ENCODE measurements around the gene TLL2. TPM values are rescaled to one million over a fixed set of nuclear protein-coding genes. Genes with fewer than 3 reads are reported as not detected.

Gene TLL2
- total RNA-seq, 1 donor from 2014 or later, result 2.8 TPM

GRCh38 chr10:96378741-96379140 lies 135.0 kb downstream of the TLL2 start:
- no peaks in the 10 kb centered on the region for H3K27me3 ChIP-seq (ENCODE audit: control insufficient read depth, insufficient read depth, low read length)
- no peaks in the 10 kb centered on the region for H3K36me3 ChIP-seq (ENCODE audit: control insufficient read depth, insufficient read depth, low read length)
- no peak for TF ChIP-seq CTCF (IDR thresholded peaks at IDR 0.05; ENCODE audit: insufficient read depth, low read length, poor library complexity, severe bottlenecking)
- no peak for DNase-seq (ENCODE audit: low read depth)
- no peak overlapping the region for H3K4me3 ChIP-seq (ENCODE audit: low read depth, low read length)

- DNase-seq (ENCODE audit: low read depth), result no peak
- Histone ChIP-seq H3K4me3 (ENCODE audit: low read depth, low read length) (no peak overlapping the region), H3K27me3 (ENCODE audit: control insufficient read depth, insufficient read depth, low read length) (no peaks in the 10 kb centered on the region), H3K36me3 (ENCODE audit: control insufficient read depth, insufficient read depth, low read length) (no peaks in the 10 kb centered on the region)
- TF ChIP-seq CTCF (IDR thresholded peaks at IDR 0.05; ENCODE audit: insufficient read depth, low read length, poor library complexity, severe bottlenecking), result no peak
Measured at GRCh38 chr10:96377816-96378294, 135.9 kb downstream of the TLL2 start.

GRCh38 chr10:96376483-96376882 lies 137.2 kb downstream of the TLL2 start:
- no peak for TF ChIP-seq CTCF (IDR thresholded peaks at IDR 0.05; ENCODE audit: insufficient read depth, low read length, poor library complexity, severe bottlenecking)
- DNase-seq (ENCODE audit: low read depth), result no peak
- H3K27me3 ChIP-seq (ENCODE audit: control insufficient read depth, insufficient read depth, low read length), result no peaks in the 10 kb centered on the region
- no peak overlapping the region for H3K4me3 ChIP-seq (ENCODE audit: low read depth, low read length)
- no peaks in the 10 kb centered on the region for H3K36me3 ChIP-seq (ENCODE audit: control insufficient read depth, insufficient read depth, low read length)

- H3K36me3 ChIP-seq (ENCODE audit: control insufficient read depth, insufficient read depth, low read length), result no peaks in the 10 kb centered on the region
- peak; percentile 44 for DNase-seq (ENCODE audit: low read depth)
- peak; percentile 98 for TF ChIP-seq CTCF (IDR thresholded peaks at IDR 0.05; ENCODE audit: insufficient read depth, low read length, poor library complexity, severe bottlenecking)
- H3K27me3 ChIP-seq (ENCODE audit: control insufficient read depth, insufficient read depth, low read length), result no peaks in the 10 kb centered on the region
- peak overlapping the region; percentile 38 for H3K4me3 ChIP-seq (ENCODE audit: low read depth, low read length)
Measured at GRCh38 chr10:96374985-96375830, 138.5 kb downstream of the TLL2 start.

GRCh38 chr10:96374639-96374984 lies 139.1 kb downstream of the TLL2 start:
- no peak for TF ChIP-seq CTCF (IDR thresholded peaks at IDR 0.05; ENCODE audit: insufficient read depth, low read length, poor library complexity, severe bottlenecking)
- Histone ChIP-seq H3K27me3 (ENCODE audit: control insufficient read depth, insufficient read depth, low read length) (no peaks in the 10 kb centered on the region), H3K36me3 (ENCODE audit: control insufficient read depth, insufficient read depth, low read length) (no peaks in the 10 kb centered on the region), H3K4me3 (ENCODE audit: low read depth, low read length) (no peak overlapping the region)
- DNase-seq (ENCODE audit: low read depth), result no peak

GRCh38 chr10:96374004-96374403 lies 139.7 kb downstream of the TLL2 start:
- Histone ChIP-seq H3K27me3 (ENCODE audit: control insufficient read depth, insufficient read depth, low read length) (no peaks in the 10 kb centered on the region), H3K4me3 (ENCODE audit: low read depth, low read length) (no peak overlapping the region), H3K36me3 (ENCODE audit: control insufficient read depth, insufficient read depth, low read length) (no peaks in the 10 kb centered on the region)
- DNase-seq (ENCODE audit: low read depth), result no peak
- no peak for TF ChIP-seq CTCF (IDR thresholded peaks at IDR 0.05; ENCODE audit: insufficient read depth, low read length, poor library complexity, severe bottlenecking)
